Large intestine (tissue), 3 donors: Measurements from ENCODE around the gene SPON2. TPM values are rescaled to one million over a fixed set of nuclear protein-coding genes. Genes with fewer than 3 reads are reported as not detected.
"Not testable (repeated sequence)": the region's sequence is repeated elsewhere in the genome, so short reads cannot be mapped to it uniquely, and the experiment has no call there.

Source experiments
- DNase-seq, 2 donors: peaks; one replicate each; pipeline versions ENCODE4 v3.0.0 to v3.0.0-alpha.2; 2013
- H3K27ac ChIP-seq: one replicate; pipeline ENCODE4 v1.5.1; 2013; ENCODE audit warnings: low read length
- H3K27me3 ChIP-seq: 2 replicates; pipeline ENCODE4 v1.6.1; 2013; ENCODE audit warnings: low read length; ENCODE audit not compliant: control insufficient read depth, insufficient read depth
- H3K36me3 ChIP-seq: 2 replicates; pipeline ENCODE4 v1.6.1; 2013; ENCODE audit warnings: low read length; ENCODE audit not compliant: control insufficient read depth, insufficient read depth
- H3K4me1 ChIP-seq: one replicate; pipeline ENCODE4 v1.6.1; 2013; ENCODE audit warnings: low read length; ENCODE audit not compliant: control insufficient read depth, insufficient read depth
- H3K4me3 ChIP-seq: one replicate; pipeline ENCODE4 v1.5.1; 2013; ENCODE audit warnings: low read length
- H3K9me3 ChIP-seq: one replicate; pipeline ENCODE4 v1.6.1; 2013; ENCODE audit warnings: mild to moderate bottlenecking, low read depth, low read length, moderate library complexity; ENCODE audit not compliant: control insufficient read depth
- WGBS: methylation state at CpG from one replicate; pipeline ENCODE4 v1.1.5; 2013; ENCODE audit warnings: low lambda C conversion rate; ENCODE audit not compliant: insufficient coverage; 5-methylcytosine and 5-hydroxymethylcytosine counted together
- polyA plus RNA-seq: library from polyadenylated mRNA; unstranded; fragments of 120-200 nt; gene quantifications from one replicate; pipeline ENCODE4 v1.2.1, GENCODE V29; 2013

The SPON2 gene
- polyA plus RNA-seq, 1 donor = 54.6 TPM

- no CpG with 5 or more reads among the region's 2 CpGs for WGBS
- H3K36me3 ChIP-seq = no peaks in the 10 kb centered on the region
- no peak overlapping the region for H3K27ac ChIP-seq
- DNase-seq = no peak
- no peak overlapping the region for H3K4me3 ChIP-seq
- no peaks in the 10 kb centered on the region for H3K27me3 ChIP-seq
- peaks cover 4% of the 10 kb centered on the region for H3K4me1 ChIP-seq
- no peaks in the 10 kb centered on the region for H3K9me3 ChIP-seq
Measured at GRCh38 chr4:1137850-1138249, 34.5 kb downstream of the SPON2 start.

- no peak overlapping the region for H3K4me3 ChIP-seq
- DNase-seq = no peak
- no peaks in the 10 kb centered on the region for H3K9me3 ChIP-seq
- no peak overlapping the region for H3K27ac ChIP-seq
- WGBS = 85% methylated on average over 6 of the region's 8 CpGs
- no peaks in the 10 kb centered on the region for H3K36me3 ChIP-seq
- H3K27me3 ChIP-seq = no peaks in the 10 kb centered on the region
- peaks cover 4% of the 10 kb centered on the region for H3K4me1 ChIP-seq
Measured at GRCh38 chr4:1137063-1137776, 35.2 kb downstream of the SPON2 start.

- Histone ChIP-seq H3K4me1 (peaks cover 4% of the 10 kb centered on the region), H3K27ac (peak overlapping the region; percentile 52), H3K36me3 (no peaks in the 10 kb centered on the region), H3K4me3 (no peak overlapping the region), H3K9me3 (no peaks in the 10 kb centered on the region), H3K27me3 (no peaks in the 10 kb centered on the region)
- WGBS = no CpG with 5 or more reads among the region's 4 CpGs
- peak; percentile 69 to 86 for DNase-seq
Measured at GRCh38 chr4:1136048-1136447, 36.3 kb downstream of the SPON2 start.

- no peaks in the 10 kb centered on the region for H3K9me3 ChIP-seq
- peaks cover 4% of the 10 kb centered on the region for H3K4me1 ChIP-seq
- H3K27me3 ChIP-seq = no peaks in the 10 kb centered on the region
- no peak for DNase-seq
- 60% methylated on average over 1 of the region's 8 CpGs for WGBS
- H3K36me3 ChIP-seq = no peaks in the 10 kb centered on the region
- H3K4me3 ChIP-seq = no peak overlapping the region
- no peak overlapping the region for H3K27ac ChIP-seq
Measured at GRCh38 chr4:1133033-1133432, 39.4 kb downstream of the SPON2 start.

GRCh38 chr4:1130316-1131186 is 41.8 kb downstream of the SPON2 start:
- peaks cover 3% of the 10 kb centered on the region for H3K27me3 ChIP-seq
- WGBS = 25% methylated on average over 1 of the region's 13 CpGs
- no peak overlapping the region for H3K27ac ChIP-seq
- H3K4me3 ChIP-seq = no peak overlapping the region
- H3K36me3 ChIP-seq = no peaks in the 10 kb centered on the region
- DNase-seq = peak; percentile 61 to 67
- H3K9me3 ChIP-seq = no peaks in the 10 kb centered on the region
- H3K4me1 ChIP-seq = peaks cover under 1% of the 10 kb centered on the region

- Histone ChIP-seq H3K9me3 (no peaks in the 10 kb centered on the region), H3K4me1 (no peaks in the 10 kb centered on the region), H3K4me3 (no peak overlapping the region), H3K36me3 (no peaks in the 10 kb centered on the region), H3K27ac (no peak overlapping the region), H3K27me3 (peaks cover 3% of the 10 kb centered on the region)
- DNase-seq = no peak
- no CpG with 5 or more reads among the region's 1 CpG for WGBS
Measured at GRCh38 chr4:1126506-1126905, 45.9 kb downstream of the SPON2 start.

GRCh38 chr4:1125466-1125865 is 46.9 kb downstream of the SPON2 start:
- not testable (repeated sequence) for H3K4me1 ChIP-seq, H3K4me3 ChIP-seq, H3K27ac ChIP-seq, H3K36me3 ChIP-seq, DNase-seq, H3K27me3 ChIP-seq, H3K9me3 ChIP-seq
- WGBS = no CpG with 5 or more reads among the region's 4 CpGs

- no peak for DNase-seq
Measured at GRCh38 chr4:1124818-1125217, 47.6 kb downstream of the SPON2 start.

GRCh38 chr4:1122505-1122904 is 49.9 kb downstream of the SPON2 start:
- WGBS = no CpG with 5 or more reads among the region's 3 CpGs
- Histone ChIP-seq H3K27ac (no peak overlapping the region), H3K4me3 (no peak overlapping the region), H3K36me3 (no peaks in the 10 kb centered on the region), H3K4me1 (no peaks in the 10 kb centered on the region), H3K9me3 (no peaks in the 10 kb centered on the region), H3K27me3 (peaks cover 3% of the 10 kb centered on the region)
- DNase-seq = no peak

More at GRCh38 chr4:1124818-1125217, 47.6 kb downstream of the SPON2 start:
- Histone ChIP-seq H3K4me1 (no peaks in the 10 kb centered on the region), H3K9me3 (no peaks in the 10 kb centered on the region), H3K36me3 (no peaks in the 10 kb centered on the region), H3K27ac (no peak overlapping the region), H3K27me3 (peaks cover 3% of the 10 kb centered on the region), H3K4me3 (no peak overlapping the region)
- WGBS = 73% methylated on average over 3 of the region's 4 CpGs
